ENCODE data around the gene XRCC1. TPM values are rescaled to one million over a fixed set of nuclear protein-coding genes. Genes with fewer than 3 reads are reported as not detected.
A peak's percentile ranks its signal among the peaks of the same experiment; 100 is the strongest.

XRCC1 gene
- total and polyA plus RNA-seq, 9 donors: 16.8 to 39.9 (median 28.4) TPM

GRCh38 chr19:43582495-43582894, 7.2 kb upstream of the XRCC1 start:
- Histone ChIP-seq H3K27me3 (no peaks in the 10 kb centered on the region), H3K4me3 (no peak overlapping the region), H3K4me1 (ENCODE audit: insufficient read depth) (peaks cover 7% of the 10 kb centered on the region), H3K27ac (no peak overlapping the region), H3K36me3 (no peaks in the 10 kb centered on the region), H3K9me3 (no peaks in the 10 kb centered on the region)
- TF ChIP-seq EP300 (IDR thresholded peaks at IDR 0.05) (no peak), POLR2A (IDR thresholded peaks at IDR 0.05) (no peak), CTCF (IDR thresholded peaks at IDR 0.05) (no peak)
- WGBS, 3 donors: 83 to 95% (median 91%) methylated on average over 2 of the region's 2 CpGs
- intact Hi-C loops (cut with DNase I): no loop called here
- no peak for DNase-seq

GRCh38 chr19:43581467-43581866, 6.1 kb upstream of the XRCC1 start:
- Histone ChIP-seq H3K9me3 (no peaks in the 10 kb centered on the region), H3K4me3 (peak overlapping the region; percentile 46), H3K36me3 (no peaks in the 10 kb centered on the region), H3K27me3 (no peaks in the 10 kb centered on the region), H3K27ac (peak overlapping the region; percentile 20 to 62), H3K4me1 (ENCODE audit: insufficient read depth) (peaks cover 7% of the 10 kb centered on the region)
- TF ChIP-seq EP300 (IDR thresholded peaks at IDR 0.05) (no peak), POLR2A (IDR thresholded peaks at IDR 0.05) (no peak), CTCF (IDR thresholded peaks at IDR 0.05) (no peak)
- peak in 1 of 5 donors; percentile 26 for DNase-seq
- WGBS, 3 donors: 11 to 48% (median 27%) methylated on average over 7 of the region's 7 CpGs
- intact Hi-C loops (cut with DNase I): no loop called here

GRCh38 chr19:43578787-43579186, 3.5 kb upstream of the XRCC1 start:
- no peak for DNase-seq
- intact Hi-C loops (cut with DNase I): no loop called here
- no peak overlapping the region for H3K27ac ChIP-seq
- H3K36me3 ChIP-seq: no peaks in the 10 kb centered on the region
- TF ChIP-seq EP300 (IDR thresholded peaks at IDR 0.05): no peak
- no peak for TF ChIP-seq POLR2A (IDR thresholded peaks at IDR 0.05)
- TF ChIP-seq CTCF (IDR thresholded peaks at IDR 0.05): no peak
- 81 to 85% (median 83%) methylated on average over 3 of the region's 3 CpGs for WGBS, 3 donors
- no peaks in the 10 kb centered on the region for H3K27me3 ChIP-seq
- no peaks in the 10 kb centered on the region for H3K9me3 ChIP-seq
- H3K4me3 ChIP-seq: no peak overlapping the region
- peaks cover 17% of the 10 kb centered on the region for H3K4me1 ChIP-seq (ENCODE audit: insufficient read depth)

GRCh38 chr19:43575955-43576878, 890 bp upstream of the XRCC1 start:
- DNase-seq: peak; percentile 26 to 60 (median 54)
- peak overlapping the region; percentile 38 for H3K4me3 ChIP-seq
- peaks cover 13% of the 10 kb centered on the region for H3K4me1 ChIP-seq (ENCODE audit: insufficient read depth)
- peak overlapping the region in 1 of 2 donors; percentile 58 for H3K27ac ChIP-seq
- H3K36me3 ChIP-seq: no peaks in the 10 kb centered on the region
- H3K9me3 ChIP-seq: no peaks in the 10 kb centered on the region
- no peak for TF ChIP-seq POLR2A (IDR thresholded peaks at IDR 0.05)
- no peak for TF ChIP-seq CTCF (IDR thresholded peaks at IDR 0.05)
- no peak for TF ChIP-seq EP300 (IDR thresholded peaks at IDR 0.05)
- intact Hi-C loops (cut with DNase I): no loop called here
- no peaks in the 10 kb centered on the region for H3K27me3 ChIP-seq
- 67 to 77% (median 73%) methylated on average over 37 of the region's 37 CpGs for WGBS, 3 donors
